WTC11 (cell line): ENCODE data around the gene NEURL1B. TPM values are rescaled to one million over a fixed set of nuclear protein-coding genes. Genes with fewer than 3 reads are reported as not detected.

Experiments
- ATAC-seq: fragments of 200-7000 bp; cut with Tn5 transposase; 2 replicates; pipeline ENCODE4 v1.10.0; 2021; ENCODE audit warnings: mild to moderate bottlenecking, moderate library complexity
- CTCF ChIA-PET: fragments of 300-600 bp; sonication (Branson Sonifier 250); formaldehyde crosslinking; loops from one replicate; lab custom pipeline; 2021; ENCODE audit warnings: antibody characterized with exemption; lab: Charles Lee
- POLR2A ChIA-PET: fragments of 350-600 bp; sonication (Branson Sonifier 250); formaldehyde crosslinking; loops from one replicate; lab custom pipeline; 2021; ENCODE audit warnings: antibody characterized with exemption; lab: Charles Lee
- DNase-seq: peaks from one replicate; pipeline ENCODE4 v3.0.0; 2021; ENCODE audit warnings: low spot score
- H3K27ac Mint-ChIP-seq: 2 replicates; pipeline ENCODE4 v1.8.0; 2021; ENCODE audit warnings: mixed read lengths
- H3K27me3 Mint-ChIP-seq: 2 replicates; pipeline ENCODE4 v1.8.0; 2021; ENCODE audit warnings: low read depth, mild to moderate bottlenecking, moderate library complexity, mixed read lengths
- H3K36me3 Mint-ChIP-seq: 2 replicates; pipeline ENCODE4 v1.8.0; 2021; ENCODE audit warnings: mixed read lengths
- H3K4me1 Mint-ChIP-seq: 2 replicates; pipeline ENCODE4 v1.8.0; 2022; ENCODE audit warnings: mixed read lengths
- H3K4me3 Mint-ChIP-seq: 2 replicates; pipeline ENCODE4 v1.8.0; 2021; ENCODE audit warnings: mild to moderate bottlenecking, moderate library complexity, mixed read lengths
- H3K9me3 Mint-ChIP-seq: 2 replicates; pipeline ENCODE4 v1.8.0; 2021; ENCODE audit warnings: mixed read lengths
- ATF2 ChIP-seq: sonication (generic); formaldehyde crosslinking; IDR thresholded peaks from 2 replicates; pipeline ENCODE4 v1.8.1; 2022; ENCODE audit warnings: low read depth, missing genetic modification reagents, borderline replicate concordance
- CREM ChIP-seq: sonication (generic); formaldehyde crosslinking; IDR thresholded peaks from 2 replicates; pipeline ENCODE4 v1.8.1; 2022; ENCODE audit warnings: mild to moderate bottlenecking, missing genetic modification reagents, moderate library complexity
- E2F5 ChIP-seq: sonication (generic); formaldehyde crosslinking; IDR thresholded peaks from 2 replicates; pipeline ENCODE4 v1.8.1; 2022; ENCODE audit warnings: mild to moderate bottlenecking, moderate library complexity, missing genetic modification reagents
- ERG ChIP-seq: fragments of 250-450 bp; sonication (Bioruptor Pico); IDR thresholded peaks from 2 replicates; pipeline ENCODE4 v1.8.0; 2021; ENCODE audit warnings: mild to moderate bottlenecking
- FOXJ3 ChIP-seq: sonication (generic); formaldehyde crosslinking; IDR thresholded peaks from 2 replicates; pipeline ENCODE4 v1.9.0; 2021; ENCODE audit warnings: missing genetic modification reagents, mild to moderate bottlenecking, borderline replicate concordance
- FOXP1 ChIP-seq: sonication (generic); formaldehyde crosslinking; IDR thresholded peaks from 2 replicates; pipeline ENCODE4 v1.8.0; 2022; ENCODE audit warnings: missing genetic modification reagents, mild to moderate bottlenecking, moderate library complexity, borderline replicate concordance
- FOXP4 ChIP-seq: sonication (generic); formaldehyde crosslinking; IDR thresholded peaks from 2 replicates; pipeline ENCODE4 v1.8.0; 2022; ENCODE audit warnings: mild to moderate bottlenecking, missing genetic modification reagents
- GABPB1 ChIP-seq: sonication (generic); formaldehyde crosslinking; IDR thresholded peaks from 2 replicates; pipeline ENCODE4 v1.8.1; 2023; ENCODE audit warnings: mild to moderate bottlenecking, missing genetic modification reagents
- HMGXB4 ChIP-seq: sonication (generic); formaldehyde crosslinking; IDR thresholded peaks from 2 replicates; pipeline ENCODE4 v1.8.1; 2023; ENCODE audit warnings: mild to moderate bottlenecking, moderate library complexity, missing genetic modification reagents
- NFYB ChIP-seq: sonication (generic); formaldehyde crosslinking; conservative IDR thresholded peaks from 2 replicates; pipeline ENCODE4 v1.8.0; 2022; ENCODE audit warnings: low read depth, missing genetic modification reagents
- SMAD4 ChIP-seq: sonication (generic); formaldehyde crosslinking; IDR thresholded peaks from 2 replicates; pipeline ENCODE4 v1.8.0; 2022; ENCODE audit warnings: mild to moderate bottlenecking, missing genetic modification reagents
- SP1 ChIP-seq: sonication (generic); formaldehyde crosslinking; conservative IDR thresholded peaks from 2 replicates; pipeline ENCODE4 v1.8.1; 2022; ENCODE audit warnings: missing genetic modification reagents
- STAT6 ChIP-seq: sonication (generic); formaldehyde crosslinking; conservative IDR thresholded peaks from 2 replicates; pipeline ENCODE4 v1.8.1; 2023; ENCODE audit warnings: mild to moderate bottlenecking, low read depth, missing genetic modification reagents, moderate library complexity
- TEAD4 ChIP-seq: sonication (generic); formaldehyde crosslinking; IDR thresholded peaks from 2 replicates; pipeline ENCODE4 v1.8.0; 2022; ENCODE audit warnings: mild to moderate bottlenecking, missing genetic modification reagents
- USF1 ChIP-seq: sonication (generic); formaldehyde crosslinking; IDR thresholded peaks from 2 replicates; pipeline ENCODE4 v1.8.0; 2022; ENCODE audit warnings: mild to moderate bottlenecking, missing genetic modification reagents
- ZMAT4 ChIP-seq: fragments of 250-450 bp; sonication (Bioruptor Pico); IDR thresholded peaks from 2 replicates; pipeline ENCODE4 v1.9.0; 2021; ENCODE audit warnings: mild to moderate bottlenecking
- ZNF219 ChIP-seq: sonication (generic); formaldehyde crosslinking; IDR thresholded peaks from 2 replicates; pipeline ENCODE4 v1.8.0; 2023; ENCODE audit warnings: missing genetic modification reagents, mild to moderate bottlenecking, borderline replicate concordance
- ZNF232 ChIP-seq: sonication (generic); formaldehyde crosslinking; IDR thresholded peaks from 2 replicates; pipeline ENCODE4 v1.8.0; 2022; ENCODE audit warnings: mild to moderate bottlenecking, missing genetic modification reagents
- ZNF263 ChIP-seq: sonication (generic); formaldehyde crosslinking; IDR thresholded peaks from 2 replicates; pipeline ENCODE4 v1.8.1; 2022; ENCODE audit warnings: low read depth, mild to moderate bottlenecking, moderate library complexity, missing genetic modification reagents
- ZNF317 ChIP-seq: sonication (generic); formaldehyde crosslinking; IDR thresholded peaks from 2 replicates; pipeline ENCODE4 v1.8.1; 2023; ENCODE audit warnings: low read depth, mild to moderate bottlenecking, moderate library complexity, missing genetic modification reagents, borderline replicate concordance
- total RNA-seq: library from RNA; stranded (reverse); gene quantifications from 3 replicates; pipeline ENCODE4 v1.2.3, GENCODE V29; 2021

The NEURL1B gene
- total RNA-seq, 1 experiment from 2014 or later = 9.8 TPM

GRCh38 chr5:172733131-172733973 lies 92.3 kb downstream of the NEURL1B start:
- H3K9me3 Mint-ChIP-seq = no peaks in the 10 kb centered on the region
- peaks cover 9% of the 10 kb centered on the region; the same call in 1 of the 2 replicates for H3K27me3 Mint-ChIP-seq
- no peaks in the 10 kb centered on the region for H3K36me3 Mint-ChIP-seq
- no peak for DNase-seq
- TF ChIP-seq STAT6 (CRISPR knock-in tag) (no peak), NFYB (no peak), USF1 (CRISPR knock-in tag) (no peak), E2F5 (CRISPR knock-in tag) (no peak), TEAD4 (CRISPR knock-in tag) (no peak), GABPB1 (no peak), ZMAT4 (CRISPR knock-in tag) (no peak), FOXJ3 (CRISPR knock-in tag) (no peak)
- CTCF ChIA-PET = interaction anchor here (1.4 to 1.7 kb wide), 4 partner anchors 17 to 39 kb away, joined by 5 to 10 read pairs (median 8); no protein-coding TSS in a partner anchor
- POLR2A ChIA-PET = no interaction called here
- ATAC-seq = peak; percentile 33
- no peak overlapping the region for H3K27ac Mint-ChIP-seq
- no peak overlapping the region for H3K4me3 Mint-ChIP-seq
- no peaks in the 10 kb centered on the region for H3K4me1 Mint-ChIP-seq

- CTCF ChIA-PET = interaction anchor here (1.5 to 1.7 kb wide), 3 partner anchors 17 to 38 kb away, joined by 5 to 10 read pairs (median 5); no protein-coding TSS in a partner anchor
- TF ChIP-seq ERG (CRISPR knock-in tag) = no peak
- TF ChIP-seq ZNF219 = no peak
- no peak for TF ChIP-seq HMGXB4 (CRISPR knock-in tag)
- no peak for TF ChIP-seq CREM
- TF ChIP-seq ATF2 (CRISPR knock-in tag) = no peak
- TF ChIP-seq FOXP1 (CRISPR knock-in tag) = no peak
- no peak for TF ChIP-seq E2F5 (CRISPR knock-in tag)
- no peak for TF ChIP-seq ZNF263 (CRISPR knock-in tag)
- no peak for TF ChIP-seq FOXP4 (CRISPR knock-in tag)
- no peak for TF ChIP-seq SMAD4 (CRISPR knock-in tag)
- no peak for TF ChIP-seq ZMAT4 (CRISPR knock-in tag)
- no peak for TF ChIP-seq ZNF232
- no peak for TF ChIP-seq SP1 (CRISPR knock-in tag)
- TF ChIP-seq ZNF317 = no peak
Measured at GRCh38 chr5:172733974-172734346, 92.9 kb downstream of the NEURL1B start.

More at GRCh38 chr5:172733974-172734346, 92.9 kb downstream of the NEURL1B start:
- H3K4me3 Mint-ChIP-seq = no peak overlapping the region
- no peaks in the 10 kb centered on the region for H3K9me3 Mint-ChIP-seq
- H3K27me3 Mint-ChIP-seq = peaks cover 6% of the 10 kb centered on the region; the same call in 1 of the 2 replicates
- H3K27ac Mint-ChIP-seq = no peak overlapping the region
- H3K36me3 Mint-ChIP-seq = no peaks in the 10 kb centered on the region
- DNase-seq (no peak), ATAC-seq (peak; percentile 31; the same call in 1 of the 2 replicates)
- H3K4me1 Mint-ChIP-seq = no peaks in the 10 kb centered on the region
- POLR2A ChIA-PET = no interaction called here
